SU-DHL-6 (cell line): ENCODE measurements around the gene STK32C.

Experiments
- H2AFZ ChIP-seq: fragments of 200-600 bp; sonication (generic); 2 replicates; pipeline ENCODE4 v1.6.1; 2014; ENCODE audit warnings: low read depth, mild to moderate bottlenecking, moderate library complexity, mixed read lengths, antibody characterized with exemption, low read length; ENCODE audit not compliant: severe bottlenecking
- H3F3A ChIP-seq: fragments of 200-600 bp; shearing (Covaris generic); 2 replicates; pipeline ENCODE4 v1.6.0; 2016; ENCODE audit warnings: antibody characterized with exemption, mild to moderate bottlenecking; ENCODE audit not compliant: insufficient read depth
- H3K27ac ChIP-seq: fragments of 200-600 bp; sonication (generic); 2 replicates; pipeline ENCODE4 v1.5.1; 2016; ENCODE audit warnings: low read depth, mild to moderate bottlenecking, low read length, moderate library complexity, mixed read lengths
- H3K27me3 ChIP-seq: fragments of 200-600 bp; sonication (generic), shearing (Covaris generic); 2 replicates; pipeline ENCODE4 v1.6.0; 2014; ENCODE audit warnings: mild to moderate bottlenecking, low read length
- H3K36me3 ChIP-seq: fragments of 200-600 bp; sonication (generic); 2 replicates; pipeline ENCODE4 v1.6.1; 2014; ENCODE audit warnings: mild to moderate bottlenecking, low read length, mixed read lengths
- H3K4me2 ChIP-seq: fragments of 300-600, 200-600 bp; shearing (Covaris generic), sonication (generic); 2 replicates; pipeline ENCODE4 v1.6.0; 2014; ENCODE audit warnings: low read length, low read depth, mild to moderate bottlenecking; ENCODE audit not compliant: poor library complexity, severe bottlenecking
- H3K4me3 ChIP-seq: fragments of 200-600 bp; sonication (generic); 2 replicates; pipeline ENCODE4 v1.5.1; 2014; ENCODE audit warnings: antibody characterized with exemption, low read length, mild to moderate bottlenecking, mixed read lengths; ENCODE audit not compliant: insufficient read depth, poor library complexity, severe bottlenecking
- H3K79me2 ChIP-seq: fragments of 200-600 bp; sonication (generic); 2 replicates; pipeline ENCODE4 v1.6.1; 2014; ENCODE audit warnings: mild to moderate bottlenecking, low read length, moderate library complexity; ENCODE audit not compliant: insufficient read depth
- H3K9ac ChIP-seq: fragments of 200-600 bp; sonication (generic); 2 replicates; pipeline ENCODE4 v1.7.0; 2014; ENCODE audit warnings: mild to moderate bottlenecking, low read length
- H3K9me2 ChIP-seq: fragments of 200-600 bp; sonication (generic); replicated peaks from 2 replicates; pipeline ENCODE4 v1.6.1; 2014; ENCODE audit warnings: low read length; ENCODE audit not compliant: insufficient read depth
- H3K9me3 ChIP-seq: fragments of 200-600 bp; sonication (generic); 2 replicates; pipeline ENCODE4 v1.6.1; 2014; ENCODE audit warnings: low read length, mixed read lengths; ENCODE audit not compliant: insufficient read depth
- H4K20me1 ChIP-seq: fragments of 200-600 bp; sonication (generic); 2 replicates; pipeline ENCODE4 v1.6.1; 2014; ENCODE audit warnings: low read depth, mild to moderate bottlenecking, antibody characterized with exemption, low read length, moderate library complexity, mixed read lengths
- CTCF ChIP-seq: fragments of 200-600 bp; sonication (generic); IDR thresholded peaks from one replicate; pipeline ENCODE4 v1.5.1; 2017; ENCODE audit warnings: antibody characterized with exemption, mild to moderate bottlenecking, low read length, moderate library complexity; ENCODE audit not compliant: insufficient read depth, poor library complexity, severe bottlenecking
- EZH2phosphoT487 ChIP-seq: fragments of 200-600 bp; sonication (generic), shearing (Covaris generic); conservative IDR thresholded peaks from 2 replicates; pipeline ENCODE4 v1.6.1; 2018; ENCODE audit warnings: mild to moderate bottlenecking, antibody characterized with exemption, low read length, moderate library complexity, mixed read lengths

STK32C gene

GRCh38 chr10:132336064-132336746 lies 28.5 kb upstream of the STK32C start:
- Histone ChIP-seq H2AFZ (no peak overlapping the region), H3K27ac (no peak overlapping the region), H3K4me2 (no peak overlapping the region)

GRCh38 chr10:132335189-132336063 lies 27.7 kb upstream of the STK32C start:
- no peaks in the 10 kb centered on the region for H3K27me3 ChIP-seq
- H3F3A ChIP-seq = peaks cover 9% of the 10 kb centered on the region
- peaks cover 11% of the 10 kb centered on the region for H3K79me2 ChIP-seq
- H3K4me3 ChIP-seq = no peak overlapping the region
- no peak overlapping the region for H2AFZ ChIP-seq
- H3K36me3 ChIP-seq = no peaks in the 10 kb centered on the region
- no peaks in the 10 kb centered on the region for H4K20me1 ChIP-seq
- H3K9me2 ChIP-seq = no peaks in the 10 kb centered on the region
- H3K9me3 ChIP-seq = no peaks in the 10 kb centered on the region
- H3K9ac ChIP-seq = no peak overlapping the region
- no peak overlapping the region for H3K4me2 ChIP-seq
- no peak for TF ChIP-seq EZH2phosphoT487
- no peak for TF ChIP-seq CTCF
- H3K27ac ChIP-seq = no peak overlapping the region

More at GRCh38 chr10:132336064-132336746, 28.5 kb upstream of the STK32C start:
- H3K79me2 ChIP-seq = peaks cover 3% of the 10 kb centered on the region
- H3F3A ChIP-seq = peaks cover 9% of the 10 kb centered on the region
- no peaks in the 10 kb centered on the region for H3K9me2 ChIP-seq
- H3K36me3 ChIP-seq = no peaks in the 10 kb centered on the region
- TF ChIP-seq EZH2phosphoT487 = no peak
- no peak for TF ChIP-seq CTCF
- no peaks in the 10 kb centered on the region for H3K27me3 ChIP-seq
- no peak overlapping the region for H3K9ac ChIP-seq
- no peaks in the 10 kb centered on the region for H4K20me1 ChIP-seq
- no peak overlapping the region for H3K4me3 ChIP-seq
- H3K9me3 ChIP-seq = no peaks in the 10 kb centered on the region

GRCh38 chr10:132334631-132335188 lies 27.0 kb upstream of the STK32C start:
- Histone ChIP-seq H3K36me3 (no peaks in the 10 kb centered on the region), H3K27me3 (no peaks in the 10 kb centered on the region), H2AFZ (no peak overlapping the region), H3K9me2 (no peaks in the 10 kb centered on the region), H3F3A (peaks cover 9% of the 10 kb centered on the region), H3K27ac (no peak overlapping the region), H4K20me1 (no peaks in the 10 kb centered on the region), H3K9me3 (no peaks in the 10 kb centered on the region), H3K79me2 (peaks cover 18% of the 10 kb centered on the region), H3K4me3 (no peak overlapping the region), H3K4me2 (no peak overlapping the region), H3K9ac (no peak overlapping the region)
- TF ChIP-seq EZH2phosphoT487 (no peak), CTCF (no peak)
